ENCODE measurements around the gene KIRREL1. TPM values are rescaled to one million over a fixed set of nuclear protein-coding genes. Genes with fewer than 3 reads are reported as not detected.

The KIRREL1 gene
- 58.6 and 103 TPM in 2 replicates for total RNA-seq (2014; rRNA removed; shearing (Covaris generic))

GRCh38 chr1:157993147-157993917 lies at the start of gene KIRREL1:
Gene KIRREL1, plus strand, starts transcription at chr1:157993645. Its CDS starts 32 bp downstream, at chr1:157993677.
- peak; percentile 69 for DNase-seq (ENCODE audit: low read depth)

GRCh38 chr1:157944663-157945280 lies 48.7 kb upstream of the KIRREL1 start:
- no peak for DNase-seq (ENCODE audit: low read depth)

GRCh38 chr1:157948312-157949073 lies 45.0 kb upstream of the KIRREL1 start:
- peak; percentile 24 for DNase-seq (ENCODE audit: low read depth)

DNA sequence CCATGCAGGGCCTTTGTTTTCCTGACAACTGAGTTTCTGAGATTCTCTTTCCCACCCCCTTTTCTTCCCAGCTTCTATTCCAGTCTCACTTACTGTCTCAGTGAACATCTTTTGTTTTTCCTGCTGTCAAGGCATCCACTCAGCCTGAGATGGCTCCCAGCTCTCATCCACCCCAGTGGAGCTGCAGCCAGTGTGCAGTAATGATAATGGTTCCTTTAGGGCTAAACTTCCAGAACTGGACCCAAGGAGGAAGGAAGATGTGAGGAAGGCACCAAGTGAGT lies 44.4 kb upstream of the KIRREL1 start:
- DNase-seq (ENCODE audit: low read depth): no peak

GRCh38 chr1:157951230-157951629 lies 42.2 kb upstream of the KIRREL1 start:
- DNase-seq (ENCODE audit: low read depth): no peak

GRCh38 chr1:157952601-157953000 lies 40.8 kb upstream of the KIRREL1 start:
- DNase-seq (ENCODE audit: low read depth): no peak

DNA sequence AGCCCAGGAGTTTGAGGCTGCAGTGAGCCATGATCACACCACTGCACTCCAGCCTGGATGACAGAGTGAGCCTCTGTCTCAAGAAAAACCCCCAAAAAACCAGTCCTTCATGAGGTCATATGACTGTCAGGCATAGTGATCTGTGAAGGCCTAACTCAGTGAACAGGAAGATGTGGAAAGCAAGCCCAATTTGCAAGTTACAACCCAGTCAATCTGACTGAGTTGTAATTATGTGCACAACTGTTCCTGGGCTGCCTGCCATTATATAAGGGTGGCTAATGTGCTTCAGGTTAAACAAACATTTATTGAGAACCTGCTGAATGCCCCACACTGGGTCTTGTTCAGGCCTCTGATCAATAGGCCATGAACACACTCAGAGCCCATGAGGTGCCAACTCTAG lies 38.2 kb upstream of the KIRREL1 start:
- no peak for DNase-seq (ENCODE audit: low read depth)

DNA sequence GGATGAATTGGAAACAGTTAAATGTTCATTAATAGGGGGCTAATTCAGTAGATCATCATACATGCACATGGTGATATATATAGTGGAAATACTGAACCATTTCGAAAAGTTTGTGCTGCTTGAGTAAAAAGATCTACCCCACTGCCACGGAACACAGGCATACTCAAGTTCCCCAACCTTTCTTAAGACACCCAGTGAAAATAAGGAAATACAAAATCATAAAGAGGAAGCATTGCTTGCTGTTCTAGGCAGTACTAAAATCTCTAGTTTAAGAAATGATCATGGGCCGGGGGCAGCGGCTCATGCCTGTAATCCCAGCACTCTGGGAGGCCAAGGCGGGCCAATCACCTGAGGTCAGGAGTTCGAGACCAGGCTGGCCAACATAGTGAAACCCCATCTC lies 37.6 kb upstream of the KIRREL1 start:
- DNase-seq (ENCODE audit: low read depth): no peak

- no peak for DNase-seq (ENCODE audit: low read depth)
These were observed 36.7 kb upstream of the KIRREL1 start for GRCh38 chr1:157956732-157957131.

DNA sequence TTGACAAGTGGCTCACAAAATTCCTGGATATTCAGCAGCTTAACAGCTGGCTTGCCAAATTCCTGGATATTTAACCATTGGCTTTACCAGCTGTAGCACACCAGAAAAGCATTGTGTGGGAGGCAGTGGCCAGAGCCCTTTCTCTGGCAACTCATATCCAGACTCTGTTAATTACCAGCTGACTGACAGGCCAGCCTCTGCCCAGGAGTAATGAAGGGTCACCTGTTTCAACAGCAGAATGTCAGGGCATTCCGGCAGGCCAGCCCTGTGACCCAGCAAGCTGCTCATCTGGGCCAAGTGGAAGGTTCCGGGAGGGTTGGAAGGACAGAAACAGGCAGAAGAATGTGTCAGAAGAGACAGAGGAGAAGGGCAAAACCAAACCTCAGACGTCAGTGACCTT lies 35.2 kb upstream of the KIRREL1 start:
- no peak for DNase-seq (ENCODE audit: low read depth)

DNA sequence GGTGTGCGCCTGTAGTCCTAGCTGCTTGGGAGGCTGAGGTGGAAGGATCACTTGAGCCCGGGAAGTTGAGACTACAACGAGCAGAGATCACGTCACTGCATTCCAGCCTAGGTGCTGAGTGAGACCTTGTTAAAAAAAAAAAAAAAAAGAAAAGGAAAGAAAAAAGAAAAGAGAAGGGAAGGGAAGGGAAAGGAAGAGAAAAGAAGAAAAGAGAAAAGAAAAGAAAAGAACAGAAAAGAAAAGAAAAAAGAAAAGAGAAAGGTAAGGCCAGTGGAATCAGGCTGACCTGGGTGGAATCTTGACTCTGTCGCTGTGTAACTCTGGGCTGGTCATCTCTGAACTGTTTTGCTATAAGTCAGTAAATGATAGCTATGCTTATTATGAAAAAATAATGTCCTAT lies 33.7 kb upstream of the KIRREL1 start:
- DNase-seq (ENCODE audit: low read depth): no peak

- DNase-seq (ENCODE audit: low read depth): no peak
These were observed 32.7 kb upstream of the KIRREL1 start for GRCh38 chr1:157960773-157961172.

GRCh38 chr1:157961805-157962762 lies 31.4 kb upstream of the KIRREL1 start:
- peak; percentile 80 for DNase-seq (ENCODE audit: low read depth)

DNA sequence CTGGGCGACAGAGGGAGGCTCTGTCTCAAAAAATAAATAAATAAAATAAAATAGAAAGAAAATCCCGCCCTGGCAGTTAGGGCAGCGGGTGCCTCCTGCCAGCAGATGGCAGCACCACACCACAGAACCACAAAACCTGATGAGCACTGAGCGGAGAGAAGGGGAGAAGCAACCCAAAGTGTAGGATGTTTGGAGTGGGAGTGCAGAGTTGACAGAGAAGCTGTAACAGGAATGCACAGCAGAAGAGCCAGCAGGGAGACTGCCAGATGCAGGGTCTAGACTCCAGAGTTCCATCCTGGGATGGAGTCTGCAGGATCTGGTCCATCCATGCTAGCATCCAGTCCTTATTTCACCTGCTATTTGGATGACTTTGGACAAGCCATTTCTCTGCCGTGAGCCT lies 29.7 kb upstream of the KIRREL1 start:
- peak; percentile 75 for DNase-seq (ENCODE audit: low read depth)

GRCh38 chr1:157965584-157965983 lies 27.9 kb upstream of the KIRREL1 start:
- DNase-seq (ENCODE audit: low read depth): no peak

GRCh38 chr1:157966031-157966537 lies 27.4 kb upstream of the KIRREL1 start:
- peak; percentile 62 for DNase-seq (ENCODE audit: low read depth)

GRCh38 chr1:157967205-157967604 lies 26.2 kb upstream of the KIRREL1 start:
- no peak for DNase-seq (ENCODE audit: low read depth)

GRCh38 chr1:157968508-157968907 lies 24.9 kb upstream of the KIRREL1 start:
- peak; percentile 95 for DNase-seq (ENCODE audit: low read depth)

DNA sequence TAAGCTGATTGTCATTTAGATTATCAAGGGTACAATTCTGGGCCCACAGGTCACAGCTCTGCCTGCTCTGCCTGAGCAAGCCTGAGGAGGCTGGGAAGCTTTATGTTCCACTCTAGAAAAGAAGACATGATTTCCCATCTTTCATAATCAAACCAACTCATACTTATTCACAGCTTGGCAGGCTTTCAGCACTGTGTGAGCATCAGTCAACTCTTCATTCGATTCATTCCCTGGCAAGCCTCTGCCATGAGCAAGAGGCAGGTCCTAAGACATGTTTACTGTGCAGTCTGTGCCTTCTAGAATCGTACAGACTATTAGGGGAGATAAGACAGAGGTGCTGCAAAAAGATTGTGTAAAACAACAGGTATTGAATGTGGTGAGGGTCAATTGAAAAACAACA lies 24.5 kb upstream of the KIRREL1 start:
- peak; percentile 90 for DNase-seq (ENCODE audit: low read depth)

GRCh38 chr1:157969697-157970485 lies 23.6 kb upstream of the KIRREL1 start:
- peak; percentile 90 for DNase-seq (ENCODE audit: low read depth)

DNA sequence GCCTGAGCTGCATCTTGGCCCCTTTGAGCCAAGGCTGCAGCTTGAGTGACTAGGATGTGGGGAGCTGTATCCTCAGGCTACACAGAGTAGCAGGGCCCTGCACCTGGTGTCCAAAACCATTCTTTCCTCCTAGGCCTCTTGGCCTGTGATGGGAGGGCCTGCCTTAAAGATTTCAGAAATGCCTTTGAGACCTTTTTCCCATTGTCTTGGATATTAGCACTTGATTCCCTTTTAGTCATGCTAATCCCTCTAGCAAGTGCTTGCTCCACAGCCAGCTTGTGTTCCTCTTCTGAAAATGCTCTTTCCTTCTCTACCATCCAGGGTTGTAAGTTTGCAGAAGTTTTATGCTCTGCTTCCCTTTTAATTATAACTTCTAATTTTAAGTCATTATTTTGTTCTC lies 21.7 kb upstream of the KIRREL1 start:
- no peak for DNase-seq (ENCODE audit: low read depth)

Data from M059J (cell line).